Uterus (tissue), 2 donors: ENCODE results near the gene TCF12.

Source experiments
- CTCF ChIP-seq, 4 experiments: fragments of 200-600 bp in 2 of 4; fragments of 450-650 bp in 2 of 4; sonication (generic) in 2 of 4; IDR thresholded peaks; one replicate each; pipeline ENCODE4 v1.5.1; 2016 to 2019; ENCODE audit warnings: antibody characterized with exemption in 4 of 4, mild to moderate bottlenecking in 2 of 4, moderate library complexity in 1 of 4
- POLR2A ChIP-seq, 2 donors: fragments of 450-650 bp; IDR thresholded peaks; one replicate each; pipeline ENCODE4 v1.6.1; 2016; ENCODE audit warnings: antibody characterized with exemption in 2 of 2, mild to moderate bottlenecking in 1 of 2, moderate library complexity in 1 of 2

DNA sequence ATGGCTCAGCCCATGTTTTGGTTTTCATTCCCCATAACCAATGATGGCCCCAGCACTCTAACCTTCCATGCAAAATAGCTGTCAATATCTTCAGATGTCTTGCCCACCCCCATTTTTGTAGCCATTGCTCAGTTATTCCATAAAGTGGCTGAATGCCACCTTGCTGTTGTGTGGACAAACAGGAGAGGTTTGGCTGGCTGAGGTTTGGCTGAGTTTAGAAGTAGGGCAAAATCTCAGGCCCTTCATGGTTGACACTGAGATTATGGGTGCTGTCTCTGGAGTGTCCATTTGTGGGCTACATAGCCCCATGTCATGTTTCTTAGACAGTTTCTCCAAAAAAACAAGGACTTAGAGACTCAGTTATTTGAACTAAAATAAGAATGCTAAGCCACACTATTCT is 96.9 kb downstream of the TCF12 start:
- no peak for TF ChIP-seq CTCF (IDR thresholded peaks at IDR 0.05)
- no peak for TF ChIP-seq POLR2A (IDR thresholded peaks at IDR 0.05)
